Parietal lobe (tissue), 2 donors: ENCODE data around the gene GOLPH3L. TPM values are rescaled to one million over a fixed set of nuclear protein-coding genes. Genes with fewer than 3 reads are reported as not detected.

ENCODE experiments used
- small RNA-seq: library from RNA; depleted of rRNA; stranded (forward); fragments of <200 nt; gene quantifications from one replicate; pipeline ENCODE3, GENCODE V24; 2014; ENCODE audit warnings: low replicate concordance
- total RNA-seq: library from RNA; depleted of rRNA; stranded (reverse); fragments of >200 nt; gene quantifications from one replicate; pipeline ENCODE4 v1.2.3, GENCODE V29; 2014

The GOLPH3L gene
- total RNA-seq = 6.3 TPM

GRCh38 chr1:150696995-150697927, at the start of gene GOLPH3L:
TSS of gene GOLPH3L (minus strand) at chr1:150697154. CDS start at chr1:150694838, 2,316 bp downstream.

GRCh38 chr1:150720703-150721102, 23.7 kb upstream of the GOLPH3L start, which contains the start of gene HORMAD1:
TSS of gene HORMAD1 (minus strand) at chr1:150720895. CDS start at chr1:150719505, 1,390 bp downstream.

GRCh38 chr1:150629115-150629928, 67.6 kb downstream of the GOLPH3L start, which contains the start of gene ENSA:
TSS of gene ENSA (minus strand) at chr1:150629612. CDS start at chr1:150629470, 142 bp downstream.

Small RNA genes within 50 kb of the gene (small RNA-seq; reads per million reads assigned to genes)
- not detected for gene RF00015
- gene RF00561 = not detected
- gene RNU6-1042P = not detected

Other genes starting within 250 kb of the GOLPH3L start
- gene TARS2, start 209.7 kb downstream of the GOLPH3L start, total RNA-seq = 31.3 TPM
- 2.8 TPM for gene ECM1, start 189.0 kb downstream of the GOLPH3L start, total RNA-seq
- 1.9 TPM for gene FALEC, start 181.4 kb downstream of the GOLPH3L start, total RNA-seq
- gene ADAMTSL4, start 147.7 kb downstream of the GOLPH3L start, total RNA-seq = 0.31 TPM
- gene MCL1, start 117.5 kb downstream of the GOLPH3L start, total RNA-seq = 113 TPM
- gene ENSA, start 67.5 kb downstream of the GOLPH3L start, total RNA-seq = 132 TPM
- gene HORMAD1, start 23.7 kb upstream of the GOLPH3L start, total RNA-seq = 0.63 TPM
- 4.4 TPM for gene CTSS, start 68.6 kb upstream of the GOLPH3L start, total RNA-seq
- 5.3 TPM for gene CTSK, start 111.1 kb upstream of the GOLPH3L start, total RNA-seq
- 45.1 TPM for gene ARNT, start 179.4 kb upstream of the GOLPH3L start, total RNA-seq
- not detected for gene CTXND2, start 190.0 kb upstream of the GOLPH3L start, total RNA-seq
- gene SETDB1, start 229.2 kb upstream of the GOLPH3L start, total RNA-seq = 78.3 TPM